H9 (cell line): ENCODE measurements around the gene UNC45A. TPM values are rescaled to one million over a fixed set of nuclear protein-coding genes. Genes with fewer than 3 reads are reported as not detected.
"Not testable (repeated sequence)": the region's sequence is repeated elsewhere in the genome, so short reads cannot be mapped to it uniquely, and the experiment has no call there.

ENCODE experiments used
- DNase-seq: peaks from one replicate; pipeline ENCODE4 v3.0.0-alpha.2; 2017
- H2AFZ ChIP-seq: one replicate; pipeline ENCODE4 v1.6.1; 2013; ENCODE audit warnings: mild to moderate bottlenecking, low read length, control low read depth, moderate library complexity
- H2AK5ac ChIP-seq: 2 replicates; pipeline ENCODE4 v1.6.1; 2013; ENCODE audit warnings: low read length, control low read depth, mixed read lengths; ENCODE audit not compliant: insufficient read length
- H2BK120ac ChIP-seq: one replicate; pipeline ENCODE4 v1.6.1; 2013; ENCODE audit warnings: low read depth, mild to moderate bottlenecking, low read length, control low read depth, inconsistent platforms; ENCODE audit not compliant: poor library complexity, severe bottlenecking
- H2BK12ac ChIP-seq: 2 replicates; pipeline ENCODE4 v1.6.1; 2013; ENCODE audit warnings: low read length, control low read depth, mixed read lengths, low read depth; ENCODE audit not compliant: insufficient read length
- H2BK15ac ChIP-seq: 2 replicates; pipeline ENCODE4 v1.6.1; 2013; ENCODE audit warnings: low read depth, low read length, control low read depth
- H2BK20ac ChIP-seq: one replicate; pipeline ENCODE4 v1.6.1; 2013; ENCODE audit warnings: low read depth, mild to moderate bottlenecking, low read length, control low read depth, inconsistent platforms; ENCODE audit not compliant: poor library complexity, severe bottlenecking
- H2BK5ac ChIP-seq: 2 replicates; pipeline ENCODE4 v1.6.1; 2013; ENCODE audit warnings: low read length, control low read depth, mixed read lengths; ENCODE audit not compliant: insufficient read length
- H3K14ac ChIP-seq: 2 replicates; pipeline ENCODE4 v1.6.1; 2013; ENCODE audit warnings: low read length, control low read depth; ENCODE audit not compliant: insufficient read depth
- H3K18ac ChIP-seq: 2 replicates; pipeline ENCODE4 v1.6.1; 2013; ENCODE audit warnings: low read depth, mild to moderate bottlenecking, mixed read lengths, low read length, control low read depth; ENCODE audit not compliant: insufficient read length
- H3K23ac ChIP-seq: 2 replicates; pipeline ENCODE4 v1.6.1; 2013; ENCODE audit warnings: low read length, control low read depth, mixed read lengths, low read depth; ENCODE audit not compliant: insufficient read length
- H3K23me2 ChIP-seq: 2 replicates; pipeline ENCODE4 v1.6.1; 2013; ENCODE audit warnings: low read depth, mild to moderate bottlenecking, mixed read lengths, low read length, control low read depth; ENCODE audit not compliant: insufficient read length, poor library complexity, severe bottlenecking
- H3K27ac ChIP-seq: 2 replicates; pipeline ENCODE4 v1.5.1; 2013; ENCODE audit warnings: low read length, control low read depth, mixed read lengths, low read depth; ENCODE audit not compliant: insufficient read length
- H3K27me3 ChIP-seq: 2 replicates; pipeline ENCODE4 v1.6.1; 2013; ENCODE audit warnings: low read length, control low read depth, inconsistent platforms; ENCODE audit not compliant: insufficient read depth
- H3K4ac ChIP-seq: 2 replicates; pipeline ENCODE4 v1.6.1; 2013; ENCODE audit warnings: low read depth, mild to moderate bottlenecking, control low read depth, inconsistent platforms, low read length, moderate library complexity
- H3K4me1 ChIP-seq: 2 replicates; pipeline ENCODE4 v1.6.1; 2013; ENCODE audit warnings: low read length, control low read depth, inconsistent platforms; ENCODE audit not compliant: insufficient read depth
- H3K4me2 ChIP-seq: 2 replicates; pipeline ENCODE4 v1.6.1; 2013; ENCODE audit warnings: low read length, control low read depth, mixed read lengths; ENCODE audit not compliant: insufficient read length, insufficient read depth
- H3K56ac ChIP-seq: 2 replicates; pipeline ENCODE4 v1.6.1; 2013; ENCODE audit warnings: low read depth, mild to moderate bottlenecking, mixed read lengths, low read length, control low read depth; ENCODE audit not compliant: insufficient read length
- H3K79me1 ChIP-seq: 2 replicates; pipeline ENCODE4 v1.6.1; 2013; ENCODE audit warnings: low read depth, mild to moderate bottlenecking, moderate library complexity, low read length, control low read depth, inconsistent platforms; ENCODE audit not compliant: insufficient read depth, poor library complexity, severe bottlenecking
- H3K79me2 ChIP-seq: 2 replicates; pipeline ENCODE4 v1.6.1; 2013; ENCODE audit warnings: low read length, control low read depth, inconsistent platforms; ENCODE audit not compliant: insufficient read depth
- H3K9ac ChIP-seq: 2 replicates; pipeline ENCODE4 v1.6.1; 2013; ENCODE audit warnings: low read length, control low read depth, mixed read lengths; ENCODE audit not compliant: insufficient read length; ENCODE audit errors: extremely low read depth
- H3K9me3 ChIP-seq: one replicate; pipeline ENCODE4 v1.6.1; 2013; ENCODE audit warnings: low read depth, low read length, inconsistent platforms; ENCODE audit not compliant: control insufficient read depth
- H3T11ph ChIP-seq: one replicate; pipeline ENCODE4 v1.6.1; 2013; ENCODE audit warnings: mild to moderate bottlenecking, low read length, control low read depth, inconsistent platforms
- H4K20me1 ChIP-seq: one replicate; pipeline ENCODE4 v1.6.1; 2013; ENCODE audit not compliant: control insufficient read depth, insufficient read length, insufficient read depth
- H4K5ac ChIP-seq: 2 replicates; pipeline ENCODE4 v1.6.1; 2013; ENCODE audit warnings: low read depth, mild to moderate bottlenecking, mixed read lengths, low read length, control low read depth; ENCODE audit not compliant: insufficient read length
- H4K8ac ChIP-seq: replicated peaks from 2 replicates; pipeline ENCODE4 v1.6.1; 2013; ENCODE audit warnings: low read length, control low read depth, mixed read lengths, low read depth; ENCODE audit not compliant: insufficient read length
- H4K91ac ChIP-seq: 2 replicates; pipeline ENCODE4 v1.6.1; 2013; ENCODE audit warnings: low read depth, mild to moderate bottlenecking, moderate library complexity, mixed read lengths, low read length, control low read depth; ENCODE audit not compliant: insufficient read length
- H3K27ac Mint-ChIP-seq, 3 experiments: 2 replicates in 2 of 3; 3 replicates in 1 of 3; pipeline ENCODE4 v1.8.0; 2020 to 2021; ENCODE audit warnings: mixed read lengths in 3 of 3, mild to moderate bottlenecking in 1 of 3, moderate library complexity in 1 of 3
- H3K27me3 Mint-ChIP-seq: 2 replicates; pipeline ENCODE4 v1.8.0; 2021; ENCODE audit warnings: low read depth, mild to moderate bottlenecking, moderate library complexity, mixed read lengths
- H3K36me3 Mint-ChIP-seq, 3 experiments: 2 replicates in 2 of 3; 3 replicates in 1 of 3; pipeline ENCODE4 v1.8.0; 2020 to 2021; ENCODE audit warnings: low read depth in 3 of 3, mixed read lengths in 3 of 3; ENCODE audit not compliant: insufficient read depth in 1 of 3
- H3K4me1 Mint-ChIP-seq, 2 experiments: 2 replicates each; pipeline ENCODE4 v1.8.0; 2020; ENCODE audit warnings: mixed read lengths in 2 of 2
- H3K4me3 Mint-ChIP-seq, 2 experiments: 2 replicates in 1 of 2; 3 replicates in 1 of 2; pipeline ENCODE4 v1.8.0; 2020 to 2021; ENCODE audit warnings: mild to moderate bottlenecking in 2 of 2, mixed read lengths in 2 of 2, moderate library complexity in 1 of 2
- H3K9me3 Mint-ChIP-seq, 2 experiments: 2 replicates in 1 of 2; 3 replicates in 1 of 2; pipeline ENCODE4 v1.8.0; 2020; ENCODE audit warnings: mild to moderate bottlenecking in 2 of 2, mixed read lengths in 2 of 2, moderate library complexity in 1 of 2
- CTCF ChIP-seq: fragments of 200-600 bp; sonication (generic); conservative IDR thresholded peaks from 3 replicates; pipeline ENCODE4 v1.8.0; 2021; ENCODE audit warnings: antibody characterized with exemption, mild to moderate bottlenecking
- WGBS: extraction: QIAGEN DNeasy Blood & Tissue Kit; methylation state at CpG from one replicate; pipeline ENCODE4 v1.1.7; 2013; ENCODE audit warnings: missing lambda C conversion rate, low lambda C conversion rate, mixed read lengths; ENCODE audit not compliant: insufficient read length; ENCODE audit errors: extremely low coverage; 5-methylcytosine and 5-hydroxymethylcytosine counted together
- total RNA-seq: library from RNA; stranded (reverse); gene quantifications from 2 replicates; pipeline ENCODE4 v1.2.1, GENCODE V29; 2021

The UNC45A gene
- total RNA-seq, 1 experiment from 2014 or later = 84.6 TPM

- H2AFZ ChIP-seq = no peak overlapping the region
- no peak overlapping the region for H3K56ac ChIP-seq
- H3K18ac ChIP-seq = no peak overlapping the region
- no peak overlapping the region for H3K4me2 ChIP-seq
- H3K23me2 ChIP-seq = no peaks in the 10 kb centered on the region
- H3K9me3 ChIP-seq = no peaks in the 10 kb centered on the region
- no peaks in the 10 kb centered on the region for H3K4me1 Mint-ChIP-seq
- H3K27me3 ChIP-seq = no peaks in the 10 kb centered on the region
- H2BK120ac ChIP-seq = no peak overlapping the region
- H3K9ac ChIP-seq = no peak overlapping the region
- no peak overlapping the region for H2BK20ac ChIP-seq
- no peak overlapping the region for H2BK15ac ChIP-seq
- H2BK5ac ChIP-seq = no peak overlapping the region
- H3K27ac Mint-ChIP-seq = peak overlapping the region in 1 of 3 experiments; percentile 16; a peak in 1 of 7 replicates
- no CpG with 5 or more reads among the region's 10 CpGs for WGBS
- no peaks in the 10 kb centered on the region for H4K20me1 ChIP-seq
- H3K79me2 ChIP-seq = no peaks in the 10 kb centered on the region
- no peak overlapping the region for H4K5ac ChIP-seq
- peak; percentile 40 for TF ChIP-seq CTCF
- no peak overlapping the region for H4K8ac ChIP-seq
- DNase-seq = no peak
- peaks cover 4% of the 10 kb centered on the region for H3K27me3 Mint-ChIP-seq
- H3K4ac ChIP-seq = no peak overlapping the region
- no peak overlapping the region for H3K4me3 Mint-ChIP-seq
- H3T11ph ChIP-seq = no peak overlapping the region
- no peak overlapping the region for H4K91ac ChIP-seq
- H2BK12ac ChIP-seq = no peak overlapping the region
- no peaks in the 10 kb centered on the region for H3K79me1 ChIP-seq
- H3K4me1 ChIP-seq = no peaks in the 10 kb centered on the region; the same call in 1 of the 2 replicates
- no peak overlapping the region for H3K14ac ChIP-seq
- no peak overlapping the region for H2AK5ac ChIP-seq
- no peak overlapping the region for H3K27ac ChIP-seq
- peaks cover 4 to 10% (median 8%) of the 10 kb centered on the region in 3 experiments; a peak in 6 of 7 replicates for H3K36me3 Mint-ChIP-seq
- no peak overlapping the region for H3K23ac ChIP-seq
- no peaks in the 10 kb centered on the region; a peak in 1 of 5 replicates for H3K9me3 Mint-ChIP-seq
Observed at GRCh38 chr15:90895571-90896117, 39.4 kb upstream of the UNC45A start.

GRCh38 chr15:90897131-90897655 lies 37.9 kb upstream of the UNC45A start:
- H3K4me1 Mint-ChIP-seq = peaks cover 11 to 12% of the 10 kb centered on the region in 2 experiments

More at GRCh38 chr15:90897131-90897655, 37.9 kb upstream of the UNC45A start:
- not testable (repeated sequence) for H4K5ac ChIP-seq, H3K9me3 Mint-ChIP-seq, H4K20me1 ChIP-seq, H2BK15ac ChIP-seq, H2BK20ac ChIP-seq, H2AFZ ChIP-seq, H3K79me1 ChIP-seq, H3K27me3 ChIP-seq, H2BK120ac ChIP-seq, H4K91ac ChIP-seq, H3K4me1 ChIP-seq, H3K4me2 ChIP-seq, H3K9me3 ChIP-seq, H3K23ac ChIP-seq, H3K27ac ChIP-seq, H2BK5ac ChIP-seq, H2AK5ac ChIP-seq, H3K18ac ChIP-seq, H3K27ac Mint-ChIP-seq, H3K9ac ChIP-seq, H3K23me2 ChIP-seq, H3T11ph ChIP-seq, H3K14ac ChIP-seq, H2BK12ac ChIP-seq, DNase-seq, H3K4me3 Mint-ChIP-seq, H3K79me2 ChIP-seq, H3K56ac ChIP-seq, H3K4ac ChIP-seq, H4K8ac ChIP-seq
- Mint-ChIP-seq H3K27me3 (peaks cover 13% of the 10 kb centered on the region), H3K36me3 (peaks cover 3 to 10% (median 7%) of the 10 kb centered on the region in 3 experiments)
- 100% methylated on average over 1 of the region's 14 CpGs for WGBS
